ENCODE results near the gene ABCC8.
A peak's percentile ranks its signal among the peaks of the same experiment; 100 is the strongest.

The ABCC8 gene

DNA sequence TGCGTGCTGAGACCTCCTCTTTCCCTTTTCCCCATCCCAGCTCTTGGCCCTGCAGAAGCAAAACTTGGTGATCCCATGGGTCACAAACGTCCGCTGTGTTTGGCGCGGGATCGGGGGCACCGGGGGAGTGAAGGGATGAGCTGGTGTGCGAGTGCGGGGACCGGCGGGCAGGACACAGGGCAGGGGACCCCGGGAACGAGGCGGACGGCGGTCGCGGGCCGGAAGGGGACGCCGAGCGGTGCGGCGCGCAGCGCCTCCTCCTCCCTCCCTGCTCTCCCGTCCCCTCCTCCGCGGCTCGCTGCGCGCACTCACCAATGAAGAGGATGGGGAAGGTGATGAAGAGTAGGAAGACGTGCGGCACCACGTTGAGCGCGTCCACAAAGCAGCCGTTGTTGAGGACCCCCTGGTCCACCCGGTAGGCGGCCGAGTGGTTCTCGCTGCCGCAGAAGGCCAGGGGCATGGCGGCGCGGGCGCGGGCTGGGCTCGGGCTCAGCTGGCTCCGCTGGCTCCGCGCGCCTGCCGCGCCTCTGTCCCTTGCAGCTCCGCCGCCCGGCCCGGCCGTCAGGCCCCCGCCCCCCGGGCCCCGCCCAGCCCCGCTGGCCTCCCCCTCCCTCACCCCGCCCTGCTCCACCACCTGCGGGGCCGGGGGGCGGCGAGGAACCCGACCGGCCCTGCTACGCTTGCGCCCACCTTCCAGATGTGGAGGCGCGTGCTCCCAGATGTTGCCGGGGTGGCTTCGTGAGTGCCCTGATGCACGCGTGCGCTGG lies at the start of gene ABCC8:
ABCC8 (minus strand) TSS at position 529 of the 767 bp plus-strand sequence; CDS start at position 460, 69 bp downstream.
- peak; percentile 69 for DNase-seq

DNA sequence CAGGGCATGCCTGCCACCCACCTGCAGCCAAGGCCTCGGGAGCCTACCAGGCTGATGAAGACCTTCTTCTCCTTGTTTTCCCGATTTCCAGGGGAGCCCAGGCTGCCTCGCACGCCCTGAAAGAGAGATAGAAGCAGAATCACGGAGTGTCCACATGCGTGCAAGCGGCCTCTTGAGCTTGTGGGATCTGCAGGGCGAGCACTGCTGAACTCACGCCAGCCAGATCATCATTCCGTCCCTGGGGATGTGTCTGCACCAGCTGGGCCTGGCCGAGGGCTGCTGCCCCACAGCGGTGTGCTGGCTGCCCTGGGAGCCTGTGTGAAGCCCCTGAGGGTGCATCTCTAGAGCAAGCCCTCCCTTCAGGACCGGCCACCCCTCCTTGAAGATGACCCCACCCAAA lies 49.7 kb upstream of the ABCC8 start:
- DNase-seq = peak; percentile 42

DNA sequence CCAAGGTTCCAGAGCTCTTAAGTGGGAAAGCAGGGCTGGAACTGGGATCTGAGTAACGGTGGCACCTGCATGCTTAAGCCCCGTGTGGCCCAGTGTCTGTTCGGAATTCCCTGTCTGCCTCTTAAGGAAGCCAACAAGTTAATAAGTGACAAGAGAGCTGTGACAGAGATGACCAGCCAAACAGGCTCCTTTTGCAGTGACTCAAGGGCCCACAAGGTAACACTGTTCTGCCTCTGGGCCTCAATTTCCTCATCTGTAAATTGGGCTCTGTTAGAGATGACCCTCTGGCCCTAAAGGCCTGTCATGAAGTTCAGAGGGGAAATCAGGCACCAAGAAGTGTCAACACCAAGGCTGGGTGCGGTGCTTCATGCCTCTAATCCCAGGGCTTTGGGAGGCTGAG lies 48.9 kb upstream of the ABCC8 start:
- no peak for DNase-seq

DNA sequence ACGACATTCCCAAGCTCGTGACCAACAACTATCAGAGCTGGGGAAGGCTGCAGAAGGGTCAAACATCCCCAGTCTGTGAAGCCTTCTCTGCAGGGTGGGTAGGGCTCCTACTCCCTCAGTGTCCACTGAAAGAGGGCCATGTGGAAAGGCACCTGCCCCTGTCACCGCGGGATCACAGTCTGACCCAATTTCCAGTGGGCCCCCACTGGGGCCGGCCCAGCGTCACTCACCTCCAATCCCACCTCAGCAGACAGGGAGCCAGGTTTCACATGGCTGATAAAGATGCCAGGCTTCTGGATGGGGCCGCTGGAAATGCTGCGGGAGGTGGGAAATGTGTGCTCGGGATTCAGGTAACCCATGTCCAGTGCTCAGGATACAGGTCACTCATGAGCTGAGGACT lies 47.6 kb upstream of the ABCC8 start:
- DNase-seq = no peak

DNA sequence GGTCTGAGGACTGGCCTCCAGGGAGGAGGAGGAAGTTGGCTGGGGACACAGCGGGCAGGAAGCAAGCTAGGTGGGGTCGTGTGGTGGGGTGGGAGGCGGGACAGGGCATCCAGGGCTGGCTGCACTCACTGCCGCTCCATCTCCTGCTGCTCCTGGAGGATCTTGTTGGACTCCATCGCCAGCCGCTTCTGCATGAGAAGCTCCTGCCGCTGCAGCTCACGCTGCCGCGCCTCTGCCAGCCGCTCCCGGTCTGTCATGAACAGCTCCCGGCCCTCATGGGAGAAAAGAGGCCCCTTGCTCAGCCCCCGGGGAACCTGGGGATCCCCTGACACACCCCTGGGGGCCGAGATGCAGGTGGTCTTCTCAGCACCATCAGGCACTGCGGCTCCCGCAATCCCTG lies 46.0 kb upstream of the ABCC8 start:
- no peak for DNase-seq

DNA sequence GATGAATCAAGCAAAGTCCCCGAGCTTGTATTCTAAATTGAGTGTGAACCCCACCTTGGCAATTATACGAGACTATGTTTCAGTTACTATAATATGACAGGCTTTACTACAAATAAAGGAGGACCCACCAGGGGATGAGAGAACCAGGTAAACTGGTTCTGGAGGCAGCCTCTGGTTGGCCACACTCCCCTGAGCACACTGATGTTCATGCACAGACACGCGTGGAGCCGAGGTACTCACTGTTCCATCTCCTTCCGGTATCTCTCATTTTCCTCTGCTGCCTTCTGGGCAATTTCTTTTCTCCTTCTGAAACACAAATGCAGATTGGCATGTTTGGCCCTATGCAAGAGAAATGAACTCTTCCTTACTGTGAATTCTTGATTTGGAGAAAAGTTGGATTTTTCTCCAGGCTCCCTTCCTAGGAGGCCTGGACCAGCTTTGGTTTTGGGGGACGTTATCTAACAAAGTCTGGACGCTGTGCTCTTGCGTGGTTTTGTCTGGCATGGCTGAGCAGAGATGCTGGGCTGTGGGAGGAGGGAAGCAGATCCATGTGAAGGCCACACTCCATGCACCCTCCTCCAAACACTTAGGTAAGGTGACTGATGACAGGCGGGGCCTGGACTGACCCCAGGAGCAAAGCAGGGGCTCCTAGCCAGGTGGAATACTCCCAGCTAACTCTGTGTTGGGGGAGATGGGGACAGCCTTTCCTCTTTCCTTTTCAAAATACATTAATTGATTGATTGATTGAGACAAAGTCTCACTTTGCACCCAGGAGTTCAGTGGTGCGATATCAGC lies 44.7 kb upstream of the ABCC8 start:
- no peak for DNase-seq

DNA sequence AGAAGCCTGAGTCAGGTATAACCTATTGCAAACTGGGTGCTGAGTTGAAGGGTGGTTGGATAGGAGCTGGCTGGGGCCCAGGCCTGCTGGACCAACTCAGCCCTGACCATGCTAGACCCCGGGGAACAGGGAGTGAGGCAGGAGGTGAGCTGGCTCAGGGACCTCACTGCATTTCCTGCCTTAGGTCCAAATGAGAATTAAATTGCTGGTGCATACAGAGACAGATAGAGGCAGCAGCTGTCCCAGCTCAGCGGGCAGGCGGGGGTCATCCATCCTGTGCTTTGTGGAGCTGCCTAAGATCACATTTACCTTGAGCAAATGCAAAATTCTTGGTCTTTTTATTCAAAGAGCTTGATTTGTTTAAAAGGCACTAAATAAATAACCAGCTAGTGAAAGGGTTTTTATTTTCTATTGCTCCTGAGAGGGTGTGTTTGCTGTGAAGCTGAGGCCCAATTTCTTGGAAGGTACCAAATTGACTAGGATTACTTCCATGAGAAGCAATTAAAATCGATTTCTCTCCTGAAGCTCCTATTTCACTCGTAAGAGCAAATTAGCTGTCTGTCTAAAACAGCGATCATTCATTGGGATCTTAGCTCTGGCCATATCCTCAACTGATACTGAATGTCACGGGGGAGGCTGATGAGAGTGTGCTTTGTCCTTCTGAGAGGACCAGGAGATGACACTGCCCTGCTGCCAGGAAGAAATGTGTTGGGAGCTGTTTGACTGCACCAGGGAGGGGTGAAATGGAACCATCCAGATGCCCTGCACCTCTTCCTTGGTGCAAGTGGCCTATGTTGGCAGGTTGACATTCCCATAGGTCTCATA lies 42.6 kb upstream of the ABCC8 start:
- peak; percentile 97 for DNase-seq

DNA sequence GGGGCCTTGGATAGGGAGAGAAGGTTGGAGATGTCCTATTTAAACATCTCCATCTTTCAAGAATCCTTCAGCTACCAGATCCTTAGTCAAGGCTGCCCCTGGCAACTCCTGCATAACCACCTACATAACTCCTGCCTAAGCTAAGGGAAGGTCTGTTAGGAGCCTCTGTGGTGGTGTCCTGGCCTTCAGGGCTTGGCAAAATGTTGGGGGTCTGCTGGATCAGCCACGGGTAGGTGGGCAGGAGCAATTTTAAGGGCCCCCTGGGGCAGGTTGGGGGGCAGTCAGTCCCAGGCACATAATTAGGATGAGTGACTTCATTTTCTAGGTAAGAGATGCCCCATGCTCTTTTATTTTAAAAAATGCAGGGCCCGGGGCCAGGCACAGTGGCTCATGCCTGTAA lies 41.7 kb upstream of the ABCC8 start:
- no peak for DNase-seq

DNA sequence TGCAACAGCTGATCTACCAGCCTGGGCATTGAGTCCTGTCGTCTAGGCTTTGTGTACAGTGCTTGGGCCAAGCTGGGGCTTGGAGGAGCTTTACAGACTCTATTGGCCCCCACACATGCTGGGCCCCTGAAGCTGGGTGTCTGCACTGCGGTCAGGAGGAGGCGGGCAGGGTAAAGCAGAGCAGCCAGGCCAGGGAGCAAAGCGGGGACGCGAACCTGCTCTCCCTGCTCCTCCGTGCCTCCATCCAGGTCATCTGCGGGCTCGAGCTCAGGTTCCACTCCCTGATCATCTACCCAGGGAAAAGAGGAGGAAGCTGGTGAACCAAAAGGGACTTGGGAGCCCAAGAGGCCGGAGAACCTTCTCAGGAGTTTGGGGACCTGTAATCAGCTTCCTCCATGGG lies 40.5 kb upstream of the ABCC8 start:
- DNase-seq = no peak

DNA sequence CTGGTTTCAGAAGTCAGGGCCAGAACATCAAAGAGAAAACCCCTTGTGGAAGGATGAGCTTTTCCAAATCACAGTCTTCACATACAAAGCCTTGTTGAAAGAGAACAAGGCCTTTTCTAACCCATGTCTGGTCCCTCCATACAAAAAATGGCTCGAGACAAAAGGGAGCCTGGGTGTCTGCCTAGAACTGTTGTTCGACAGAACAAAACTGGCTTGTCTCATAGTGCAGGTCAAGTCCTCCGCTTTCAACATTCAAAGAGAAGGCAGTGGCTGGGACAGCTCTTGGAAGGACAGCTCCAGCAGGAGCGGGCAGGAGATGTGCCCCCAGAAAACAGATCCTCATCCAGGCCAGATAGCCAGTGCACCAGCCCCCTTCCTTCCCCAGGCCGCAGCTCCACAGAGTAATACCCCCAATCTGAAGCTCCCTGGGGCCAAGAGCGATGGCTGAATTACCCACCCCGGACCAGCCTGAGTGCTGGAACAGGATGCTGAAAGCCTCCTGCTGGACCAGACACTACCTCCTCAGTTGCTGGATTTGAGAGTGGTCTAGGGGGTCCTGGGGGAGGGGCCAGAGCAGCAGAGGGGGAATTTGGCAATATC lies 40.0 kb upstream of the ABCC8 start:
- DNase-seq = no peak

DNA sequence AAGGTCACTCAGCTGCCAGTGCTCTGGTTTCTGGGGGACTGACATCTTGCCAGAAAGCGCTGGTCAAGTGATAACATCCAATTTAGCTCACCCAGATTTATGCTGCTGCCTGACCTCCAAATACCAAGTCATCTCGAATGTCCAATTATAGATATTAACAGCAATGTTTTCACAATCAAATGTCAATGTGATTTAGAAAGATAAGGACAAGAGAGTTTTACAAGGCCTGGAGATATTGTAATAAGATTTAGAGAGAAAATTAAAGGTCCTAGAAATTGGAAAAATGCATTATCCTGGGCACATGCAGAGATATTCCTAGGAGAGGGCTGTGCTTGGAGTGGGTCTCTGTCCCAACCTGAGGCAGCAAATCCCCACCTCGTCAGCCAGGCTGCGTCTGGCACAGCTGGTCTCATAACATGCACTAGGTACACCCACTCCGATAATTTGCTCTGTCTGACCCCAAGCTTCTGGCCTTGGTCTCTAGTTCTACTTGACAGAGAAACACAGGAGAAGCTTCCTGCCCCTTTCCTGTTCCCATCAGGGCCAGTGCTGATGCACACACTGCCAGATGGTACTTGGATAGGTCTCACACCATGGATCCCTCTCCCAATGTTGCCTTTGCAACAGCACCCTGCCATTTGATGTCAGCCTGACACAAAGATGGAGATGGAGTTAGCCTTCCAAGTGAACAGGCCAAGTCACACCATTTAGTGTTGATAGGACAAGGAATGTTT lies 39.0 kb upstream of the ABCC8 start:
- DNase-seq = no peak

DNA sequence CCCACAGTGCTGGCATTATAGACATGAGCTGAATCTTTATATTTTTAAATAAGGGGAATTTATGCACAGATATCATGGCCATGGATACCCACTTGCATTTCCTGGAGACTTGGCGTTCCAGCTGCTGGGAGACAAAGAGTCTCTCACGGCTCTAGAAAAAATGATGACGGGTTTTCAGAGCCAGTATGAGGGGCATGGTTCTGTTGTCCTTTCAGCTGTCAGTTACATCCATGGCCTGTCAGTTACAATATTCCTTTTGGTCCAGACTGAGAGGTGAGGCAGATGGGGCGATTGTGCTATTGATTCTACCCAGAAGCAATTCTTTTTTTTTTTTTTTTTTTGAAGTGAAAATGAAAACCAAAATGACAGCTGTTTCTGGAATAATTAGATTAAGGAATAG lies 37.8 kb upstream of the ABCC8 start:
- DNase-seq = no peak

DNA sequence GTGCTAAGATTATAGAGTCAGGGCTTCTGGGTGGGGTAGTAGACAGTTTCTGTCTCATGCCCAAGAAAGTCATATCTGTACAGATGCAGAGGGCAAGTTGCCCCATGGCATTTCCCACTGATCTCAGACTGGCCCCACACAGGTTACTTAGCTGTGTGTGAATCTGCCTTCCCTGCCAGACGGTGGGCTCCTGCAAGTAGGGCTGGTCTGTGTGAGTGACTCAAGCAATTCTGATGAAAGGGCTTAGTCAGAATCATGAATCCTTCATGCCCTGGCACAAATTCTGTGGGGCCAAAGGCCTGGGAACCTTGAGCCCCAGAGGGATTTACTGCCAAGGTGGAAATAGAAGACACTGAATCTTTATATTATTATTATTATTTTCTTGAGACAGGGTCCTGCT lies 37.2 kb upstream of the ABCC8 start:
- DNase-seq = no peak

DNA sequence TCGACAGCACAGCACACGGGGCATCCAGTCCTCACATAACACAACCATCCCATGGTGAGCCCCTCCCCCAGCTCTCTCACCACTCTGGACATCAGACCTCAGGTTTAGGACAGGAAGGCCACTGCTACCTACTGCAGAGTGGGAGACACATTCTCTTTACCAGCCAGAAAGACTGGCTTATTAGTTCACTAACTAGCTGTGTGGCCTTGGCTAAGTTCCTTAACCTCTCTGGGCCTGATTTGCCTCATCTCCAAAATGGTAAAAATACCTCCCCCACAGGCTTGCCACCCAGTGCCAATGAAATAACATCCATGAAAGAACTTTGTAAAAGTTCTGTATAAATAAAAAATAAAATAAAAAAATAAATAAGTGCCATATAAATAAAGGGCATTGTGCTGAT lies 35.5 kb upstream of the ABCC8 start:
- no peak for DNase-seq

DNA sequence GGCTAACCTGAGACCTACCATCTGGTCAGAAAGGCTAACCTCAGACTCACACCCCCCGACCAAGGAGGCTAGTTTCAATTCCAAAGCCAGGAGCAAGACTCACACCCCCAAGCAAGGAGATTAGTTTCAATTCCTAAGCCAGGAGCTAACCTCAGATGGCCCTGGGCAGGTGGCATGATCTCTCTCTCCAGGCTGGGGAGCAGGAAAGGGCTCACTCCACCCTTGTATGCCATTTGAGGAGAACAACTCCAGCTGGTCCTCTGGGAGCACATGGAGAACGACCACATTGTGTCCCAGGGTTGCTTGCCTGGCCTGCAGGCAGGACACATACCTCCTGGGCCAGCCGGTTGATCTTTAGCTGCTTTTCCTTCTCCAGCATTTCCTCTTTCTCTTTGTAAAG lies 34.9 kb upstream of the ABCC8 start:
- DNase-seq = no peak

DNA sequence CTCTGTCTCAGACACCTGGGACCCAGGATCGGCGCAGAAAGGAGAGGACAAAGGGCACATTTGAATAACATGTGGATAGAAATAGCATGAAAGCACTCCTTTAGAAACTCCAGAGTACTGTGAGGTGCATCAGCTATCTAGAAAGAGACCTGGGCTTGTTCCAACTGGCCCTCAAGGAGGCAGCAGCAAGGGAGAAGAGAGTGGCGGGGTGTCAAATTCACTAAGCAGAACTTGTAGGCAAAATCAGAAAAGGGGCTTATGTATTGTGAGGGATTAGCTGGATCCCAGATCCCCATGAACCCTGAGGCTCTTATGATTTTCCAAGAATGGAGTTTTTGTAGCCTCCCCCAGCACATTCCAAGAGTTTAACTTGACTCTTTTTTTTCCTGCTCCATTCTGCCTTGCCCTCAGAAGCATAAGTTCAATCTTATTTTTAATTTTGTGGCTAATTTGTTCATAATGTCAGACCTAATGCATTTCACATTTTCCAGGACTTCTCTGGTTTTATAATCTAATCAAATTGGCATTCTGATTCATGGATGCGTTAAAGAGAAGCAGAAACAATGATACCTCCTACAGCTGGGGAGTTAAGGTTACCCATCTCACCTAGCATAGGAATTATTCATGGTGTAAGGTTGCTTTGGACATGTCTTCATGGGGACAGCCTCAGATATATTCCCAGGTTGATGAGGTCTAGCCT lies 34.0 kb upstream of the ABCC8 start:
- no peak for DNase-seq

DNA sequence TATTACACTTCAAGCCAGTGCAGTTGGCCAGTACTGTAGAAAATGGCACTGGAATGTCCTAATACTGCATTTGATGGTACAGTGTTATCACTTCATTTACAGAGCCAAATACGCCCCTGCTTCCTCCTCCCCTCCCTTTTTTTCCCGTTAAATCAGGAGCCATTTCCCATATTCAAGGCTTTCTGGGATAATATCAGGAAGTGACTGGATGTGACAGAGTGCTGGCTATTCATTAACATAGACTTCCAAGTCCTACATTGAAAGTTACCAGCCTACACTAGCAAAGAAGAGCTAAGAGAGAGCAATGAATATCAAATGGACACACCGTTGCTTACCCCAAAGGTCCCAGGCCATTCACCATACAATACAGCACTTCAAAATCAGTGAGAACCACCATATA lies 32.1 kb upstream of the ABCC8 start:
- DNase-seq = no peak

DNA sequence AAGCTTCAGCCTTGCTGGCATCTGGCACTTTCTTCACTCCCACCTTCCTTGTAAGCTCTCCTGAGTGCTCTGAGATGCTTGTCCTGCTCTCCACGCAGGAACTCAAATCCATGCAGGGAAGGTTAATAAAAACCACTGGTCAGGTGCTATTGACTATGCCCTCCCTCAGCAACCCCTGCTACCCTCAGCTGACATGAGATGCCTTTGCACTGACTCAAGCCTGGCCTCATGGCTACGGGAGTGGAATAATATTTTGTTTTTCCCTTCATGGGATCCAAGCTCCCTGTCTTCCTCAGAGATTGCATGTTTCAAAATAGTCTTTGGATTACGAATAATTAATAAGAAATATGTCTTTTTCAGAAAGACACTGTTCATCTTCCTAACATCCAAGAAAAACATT lies 31.7 kb upstream of the ABCC8 start:
- no peak for DNase-seq

DNA sequence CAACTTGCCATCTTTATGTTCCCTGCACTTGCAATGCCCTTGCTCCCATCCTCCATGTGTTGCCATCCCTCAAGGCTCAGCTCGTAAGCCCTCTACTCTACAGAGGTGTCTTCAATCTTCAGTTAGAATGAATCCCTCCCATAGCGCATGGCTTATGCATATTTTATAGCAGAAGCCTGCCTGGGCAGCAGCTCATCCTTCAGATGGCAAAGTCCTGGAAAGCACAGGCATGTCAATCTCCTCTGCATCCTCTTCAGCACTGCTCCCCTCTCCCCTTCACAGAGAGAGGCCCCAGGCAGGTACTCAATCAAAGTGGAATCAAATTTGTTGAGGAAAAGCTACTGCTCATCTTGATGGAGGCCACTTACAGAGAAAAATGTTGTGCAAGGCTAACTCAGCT lies 31.1 kb upstream of the ABCC8 start:
- DNase-seq = no peak

DNA sequence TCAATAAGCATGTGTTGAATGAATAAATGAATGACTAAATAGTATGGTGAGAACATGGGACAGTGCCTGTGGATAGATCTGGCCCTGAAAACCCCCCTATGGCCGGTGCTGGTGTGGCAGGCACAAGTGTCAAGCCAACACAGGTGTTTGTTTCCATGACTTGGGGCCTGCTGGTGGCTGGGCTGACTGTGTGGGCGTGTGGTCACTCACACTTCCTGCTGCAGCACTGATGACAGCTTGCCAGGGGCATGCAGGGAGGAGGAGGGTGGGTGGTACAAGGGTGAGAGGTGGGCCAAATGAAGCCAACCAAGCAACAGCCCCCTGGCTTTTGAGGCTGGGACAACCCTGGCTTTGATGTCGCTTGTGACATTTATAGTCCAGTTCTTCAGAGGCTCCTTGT lies 30.3 kb upstream of the ABCC8 start:
- no peak for DNase-seq

DNA sequence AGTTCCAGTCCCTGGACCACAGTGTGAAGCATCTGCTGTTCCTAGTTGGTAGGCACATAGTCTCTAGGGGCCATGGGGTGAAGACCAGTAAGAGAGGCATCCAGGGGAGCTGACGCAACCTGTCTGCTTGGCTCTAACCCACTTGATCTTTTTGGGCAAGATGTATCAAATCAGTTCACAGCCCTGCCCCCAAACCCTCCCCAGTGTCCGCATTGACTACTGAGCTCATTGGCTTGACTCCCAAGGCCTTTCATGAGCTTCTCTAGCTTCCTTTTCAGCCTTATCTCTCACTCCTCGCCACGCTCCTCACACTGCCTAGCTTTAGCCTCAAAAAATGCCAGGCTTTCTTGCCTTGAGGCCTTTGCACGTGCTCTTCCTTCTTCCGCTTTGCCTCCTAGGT lies 29.7 kb upstream of the ABCC8 start:
- no peak for DNase-seq

DNA sequence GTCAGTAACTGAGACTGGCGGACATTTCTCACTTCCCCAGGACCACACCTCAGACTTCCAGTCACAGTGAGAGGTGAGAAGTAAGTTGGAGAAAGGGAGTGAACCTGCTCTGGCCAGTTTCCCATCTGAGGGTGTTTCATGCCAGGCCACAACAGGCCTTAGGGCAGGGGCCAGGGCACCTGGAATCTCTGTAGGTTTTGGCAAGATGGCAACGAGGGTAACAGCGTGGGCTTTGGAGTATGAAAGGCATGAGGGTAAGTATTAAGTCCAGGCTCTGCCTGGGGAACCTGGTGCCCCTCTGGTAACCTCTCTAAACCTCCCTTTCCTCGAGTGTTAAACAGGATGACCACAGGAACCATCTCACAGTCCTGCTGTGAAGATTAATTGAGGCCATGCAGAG lies 28.5 kb upstream of the ABCC8 start:
- no peak for DNase-seq
